RCC 7860 (cell line): ENCODE results near the gene HMG20B.
"Not testable (repeated sequence)": the region's sequence is repeated elsewhere in the genome, so short reads cannot be mapped to it uniquely, and the experiment has no call there.

Experiments
- DNase-seq: peaks from one replicate; pipeline ENCODE4 v3.0.0-alpha.2; 2015; ENCODE audit warnings: low spot score
- FAIRE-seq: peaks from 2 replicates; lab custom pipeline; 2012; peaks lifted over from hg19 to GRCh38; lab: Jason Lieb, UNC

The HMG20B gene

GRCh38 chr19:3578390-3578789 is 5.6 kb downstream of the HMG20B start:
- FAIRE-seq (no peak), DNase-seq (no peak)

GRCh38 chr19:3580156-3580934 is 7.6 kb downstream of the HMG20B start:
- DNase-seq (peak; percentile 76), FAIRE-seq (peak; percentile 88)

DNA sequence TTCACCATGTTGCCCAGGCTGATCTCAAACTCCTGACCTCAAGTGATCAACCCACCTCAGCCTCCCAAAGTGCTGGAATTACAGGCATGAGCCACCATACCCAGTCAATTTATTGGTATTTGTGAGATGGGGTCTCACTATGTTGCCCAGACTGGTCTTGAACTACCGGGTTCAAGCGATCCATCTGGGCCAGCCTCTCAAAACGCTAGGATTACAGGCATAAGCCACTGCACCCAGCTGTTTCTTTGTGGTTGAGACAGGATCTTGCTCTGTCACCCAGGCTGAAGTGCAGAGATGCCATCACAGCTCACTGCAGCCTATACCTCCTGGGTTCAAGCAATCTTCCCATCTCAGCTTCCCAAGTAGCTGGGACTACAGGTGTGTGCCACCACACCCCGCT is 9.0 kb downstream of the HMG20B start:
- not testable (repeated sequence) for DNase-seq, FAIRE-seq

DNA sequence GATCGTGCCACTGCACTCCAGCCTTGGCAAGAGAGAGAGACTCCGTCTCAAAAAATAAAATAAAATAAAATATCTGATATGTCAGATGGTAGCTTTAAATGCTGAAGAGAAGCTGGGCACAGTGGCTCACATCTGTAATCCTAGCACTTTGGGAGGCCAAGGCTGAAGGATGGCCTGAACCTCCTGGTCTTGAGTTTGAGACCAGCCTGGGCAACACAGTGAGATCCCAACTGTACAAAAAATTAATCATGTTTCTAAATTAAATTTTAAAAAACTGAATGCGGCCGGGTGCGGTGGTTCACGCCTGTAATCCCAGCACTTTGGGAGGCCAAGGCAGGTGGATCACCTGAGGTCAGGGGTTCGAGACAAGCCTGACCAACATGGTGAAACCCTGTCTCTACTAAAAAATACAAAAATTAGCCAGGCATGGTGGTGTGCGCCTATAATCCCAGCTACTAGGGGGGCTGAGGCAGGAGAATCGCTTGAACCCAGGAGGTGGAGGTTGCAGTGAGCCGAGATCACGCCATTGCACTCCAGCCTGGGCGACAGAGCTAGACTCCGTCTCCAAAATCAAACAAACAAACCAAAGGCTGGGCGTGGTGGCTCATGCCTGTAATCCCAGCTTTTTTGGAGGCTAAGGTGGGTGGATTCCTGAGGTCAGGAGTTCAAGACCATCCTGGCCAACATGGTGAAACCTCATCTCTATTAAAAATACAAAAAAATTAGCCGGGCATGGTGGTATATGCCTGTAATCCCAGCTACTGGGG is 11.5 kb downstream of the HMG20B start:
- not testable (repeated sequence) for FAIRE-seq, DNase-seq

GRCh38 chr19:3585301-3586126 is 12.8 kb downstream of the HMG20B start, which contains the start of gene GIPC3:
TSS of gene GIPC3 (plus strand) at chr19:3585478. CDS start at chr19:3585598, 120 bp downstream.
- FAIRE-seq: no peak
- no peak for DNase-seq

- FAIRE-seq: no peak
- no peak for DNase-seq
Measured at GRCh38 chr19:3586127-3586626, 13.4 kb downstream of the HMG20B start.

DNA sequence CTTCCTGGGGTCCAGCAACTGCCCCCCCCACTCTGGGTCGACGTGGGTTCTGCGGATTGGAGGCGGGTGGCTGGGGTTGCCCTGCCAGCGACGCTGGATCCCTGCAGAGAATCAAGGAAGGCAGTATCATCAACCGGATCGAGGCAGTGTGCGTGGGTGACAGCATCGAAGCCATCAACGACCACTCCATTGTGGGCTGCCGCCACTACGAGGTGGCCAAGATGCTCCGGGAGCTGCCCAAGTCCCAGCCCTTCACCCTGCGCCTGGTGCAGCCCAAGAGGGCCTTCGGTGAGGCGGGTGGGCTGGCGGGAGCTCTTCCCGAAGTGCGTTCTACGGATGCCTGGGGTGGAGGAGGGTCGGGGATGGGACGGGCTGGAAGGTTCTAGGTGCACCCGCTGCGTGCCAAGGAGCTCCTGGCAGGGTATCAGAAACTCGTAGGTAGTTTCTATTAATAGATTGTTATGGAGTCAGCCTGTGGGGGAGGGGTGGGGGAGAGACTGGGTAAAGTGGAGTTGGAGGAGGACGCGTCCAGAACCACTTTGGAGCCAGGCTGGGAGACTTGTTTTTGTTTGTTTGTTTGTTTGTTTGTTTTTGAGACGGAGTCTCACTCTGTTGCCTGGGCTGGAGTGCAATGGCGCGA is 14.1 kb downstream of the HMG20B start:
- no peak for DNase-seq
- no peak for FAIRE-seq

GRCh38 chr19:3589439-3589838 is 16.7 kb downstream of the HMG20B start:
- FAIRE-seq (no peak), DNase-seq (no peak)

DNA sequence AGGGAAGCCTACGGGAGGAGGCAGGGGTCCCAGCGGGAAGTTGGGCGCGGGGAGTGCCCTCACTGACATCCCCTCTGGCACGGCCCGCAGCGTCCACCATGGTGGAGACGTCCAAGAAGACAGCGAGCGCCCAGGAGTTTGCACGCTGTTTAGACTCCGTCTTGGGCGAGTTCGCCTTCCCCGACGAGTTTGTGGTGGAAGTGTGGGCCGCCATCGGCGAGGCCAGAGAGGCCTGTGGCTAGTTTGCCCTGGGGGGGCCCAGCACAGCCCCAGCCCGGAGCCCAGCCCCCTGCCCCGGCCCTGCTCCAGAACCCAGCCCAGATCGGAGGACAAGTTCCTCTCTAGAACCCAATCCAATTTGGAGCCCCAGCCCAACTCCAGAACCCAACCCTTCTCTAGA is 17.2 kb downstream of the HMG20B start:
- DNase-seq (no peak), FAIRE-seq (no peak)

DNA sequence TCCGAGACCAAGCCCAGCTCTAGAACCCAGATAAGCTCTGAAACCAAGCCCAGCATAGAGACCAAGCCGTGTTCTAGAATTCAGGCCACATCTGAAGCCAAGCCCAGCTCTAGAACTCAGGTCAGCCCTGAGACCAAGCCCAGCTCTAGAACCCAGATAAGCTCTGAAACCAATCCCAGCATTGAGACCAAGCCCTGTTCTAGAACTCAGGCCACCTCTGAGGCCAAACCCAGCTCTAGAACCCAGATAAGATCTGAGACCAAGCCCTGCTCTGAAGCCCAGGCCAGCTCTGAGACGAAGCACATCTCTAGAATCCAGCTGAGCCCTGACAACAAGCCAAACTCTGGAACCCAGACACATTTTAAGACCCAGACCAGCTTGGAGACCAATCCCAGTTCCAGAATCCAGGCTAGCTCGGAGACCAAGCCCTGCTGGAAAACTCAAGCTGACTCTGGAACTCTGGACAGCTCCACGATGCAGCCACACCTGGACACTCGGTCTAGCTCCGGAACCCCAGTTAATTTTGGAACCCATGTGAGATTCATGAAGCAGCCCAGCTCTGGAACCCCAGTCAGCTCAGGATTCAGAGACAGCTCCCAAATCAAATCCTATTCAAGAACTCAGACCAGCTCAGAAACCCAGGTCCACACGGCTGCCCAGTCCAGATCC is 18.4 kb downstream of the HMG20B start:
- no peak for FAIRE-seq
- no peak for DNase-seq

GRCh38 chr19:3591876-3592613 is 19.3 kb downstream of the HMG20B start:
- DNase-seq (no peak), FAIRE-seq (no peak)

- no peak for DNase-seq
Measured at GRCh38 chr19:3593156-3593555, 20.4 kb downstream of the HMG20B start.

GRCh38 chr19:3595521-3596061 is 22.8 kb downstream of the HMG20B start:
- no peak for DNase-seq
- no peak for FAIRE-seq

More at GRCh38 chr19:3593156-3593555, 20.4 kb downstream of the HMG20B start:
- no peak for FAIRE-seq

- FAIRE-seq (no peak), DNase-seq (no peak)
Measured at GRCh38 chr19:3599776-3600187, 27.0 kb downstream of the HMG20B start.

DNA sequence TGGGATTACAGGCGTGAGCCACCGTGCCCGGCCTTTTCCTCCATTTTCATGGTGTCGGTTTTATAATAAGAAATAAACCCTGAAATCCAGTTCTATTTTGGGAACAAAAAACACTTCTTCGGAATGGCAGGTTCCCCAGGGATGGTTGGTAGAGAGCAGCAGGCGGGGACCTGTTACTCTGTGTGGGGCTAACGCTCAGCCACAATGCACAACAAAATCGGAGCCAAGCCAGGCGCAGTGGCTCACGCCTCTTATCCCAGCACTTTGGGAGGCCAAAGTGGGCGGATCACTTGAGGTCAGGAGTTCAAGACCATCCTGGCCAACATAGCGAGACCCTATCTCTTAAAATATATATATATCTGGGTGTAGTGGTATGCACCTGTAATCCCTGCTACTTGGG is 28.3 kb downstream of the HMG20B start:
- DNase-seq (no peak), FAIRE-seq (no peak)

GRCh38 chr19:3603121-3603811 is 30.5 kb downstream of the HMG20B start:
- no peak for FAIRE-seq
- DNase-seq: no peak

- FAIRE-seq (no peak), DNase-seq (no peak)
Measured at GRCh38 chr19:3604227-3604986, 31.7 kb downstream of the HMG20B start.

GRCh38 chr19:3604987-3605343 is 32.2 kb downstream of the HMG20B start:
- FAIRE-seq (no peak), DNase-seq (no peak)
